Choroid plexus epithelial cell (primary cell): ENCODE data around the gene NGEF.

Source experiments
- DNase-seq: peaks from one replicate; pipeline ENCODE4 v3.0.0-alpha.2; 2010; ENCODE audit warnings: low read depth
- H3K4me3 ChIP-seq: 2 replicates; pipeline ENCODE4 v1.5.1; 2011; ENCODE audit warnings: low read depth, mild to moderate bottlenecking, control low read depth, low read length, moderate library complexity
- CTCF ChIP-seq: conservative IDR thresholded peaks from 2 replicates; pipeline ENCODE4 v1.5.1; 2011; ENCODE audit warnings: low read depth, mild to moderate bottlenecking, control low read depth, inconsistent platforms, low read length, moderate library complexity

NGEF gene

GRCh38 chr2:232927032-232927792, 85.8 kb downstream of the NGEF start:
- no peak overlapping the region for H3K4me3 ChIP-seq
- no peak for DNase-seq
- TF ChIP-seq CTCF, result no peak

GRCh38 chr2:232926431-232926939, 86.6 kb downstream of the NGEF start:
- H3K4me3 ChIP-seq, result no peak overlapping the region

GRCh38 chr2:232925821-232926156, 87.3 kb downstream of the NGEF start:
- no peak for TF ChIP-seq CTCF
- no peak for DNase-seq
- no peak overlapping the region for H3K4me3 ChIP-seq

More at GRCh38 chr2:232926431-232926939, 86.6 kb downstream of the NGEF start:
- DNase-seq, result no peak
- no peak for TF ChIP-seq CTCF

- no peak for DNase-seq
- TF ChIP-seq CTCF, result no peak
These were observed 87.8 kb downstream of the NGEF start for GRCh38 chr2:232925153-232925820.

GRCh38 chr2:232924433-232924832, 88.6 kb downstream of the NGEF start:
- TF ChIP-seq CTCF, result no peak
- H3K4me3 ChIP-seq, result no peak overlapping the region
- DNase-seq, result no peak

More at GRCh38 chr2:232925153-232925820, 87.8 kb downstream of the NGEF start:
- no peak overlapping the region for H3K4me3 ChIP-seq

GRCh38 chr2:232920760-232921159, 92.3 kb downstream of the NGEF start:
- no peak for TF ChIP-seq CTCF
- DNase-seq, result no peak
- H3K4me3 ChIP-seq, result no peak overlapping the region

GRCh38 chr2:232920055-232920454, 93.0 kb downstream of the NGEF start:
- DNase-seq, result no peak
- no peak for TF ChIP-seq CTCF
- no peak overlapping the region for H3K4me3 ChIP-seq
